GM18511 (cell line): ENCODE measurements around the gene DPP7.

ENCODE experiments used
- ATAC-seq: cut with Tn5 transposase; IDR thresholded peaks from one replicate; pipeline ENCODE4 v1.9.1; 2021; ENCODE audit warnings: mild to moderate bottlenecking, moderate library complexity; ENCODE audit not compliant: unreplicated experiment

The DPP7 gene

DNA sequence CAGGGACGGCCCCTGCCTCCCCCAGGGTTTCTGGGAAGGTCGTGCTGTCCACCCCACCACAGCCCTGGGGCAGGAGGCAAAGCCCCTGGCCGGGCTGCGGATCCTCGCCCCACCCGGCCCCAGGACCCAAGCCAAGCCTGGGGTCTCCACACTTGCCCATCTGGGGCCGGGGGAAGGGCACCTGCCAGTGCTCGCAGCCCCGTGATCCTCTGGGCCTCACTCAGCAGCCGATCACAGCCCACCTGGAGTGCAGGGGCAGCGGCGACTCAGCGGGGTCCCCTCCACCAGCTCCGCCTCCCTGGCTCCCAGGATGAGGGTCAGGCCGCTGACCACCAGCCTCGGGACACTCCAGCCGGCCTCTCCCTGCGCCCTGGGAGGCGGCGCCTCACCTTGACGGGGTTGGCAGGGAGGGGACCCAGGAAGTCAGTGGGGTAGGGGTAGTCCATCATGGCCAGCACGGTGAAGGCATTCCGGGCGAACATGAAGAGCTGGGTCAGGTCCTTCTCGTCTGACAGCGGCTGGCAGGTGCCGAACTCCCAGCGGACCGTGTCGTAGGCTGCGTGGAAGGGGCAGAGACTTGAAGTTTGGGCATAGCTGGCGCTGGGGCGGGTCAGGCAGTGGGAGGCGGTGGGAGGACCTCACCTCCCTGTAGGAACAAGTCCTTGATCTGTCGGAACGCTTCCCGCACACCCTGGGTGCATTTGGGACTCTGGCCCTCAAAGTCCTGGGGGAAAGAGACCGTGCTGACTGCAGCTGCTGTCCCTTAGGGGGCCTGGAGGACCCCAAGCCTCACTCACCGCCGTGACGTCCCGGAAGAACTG lies 1.8 kb downstream of the DPP7 start:
- ATAC-seq, result no peak

DNA sequence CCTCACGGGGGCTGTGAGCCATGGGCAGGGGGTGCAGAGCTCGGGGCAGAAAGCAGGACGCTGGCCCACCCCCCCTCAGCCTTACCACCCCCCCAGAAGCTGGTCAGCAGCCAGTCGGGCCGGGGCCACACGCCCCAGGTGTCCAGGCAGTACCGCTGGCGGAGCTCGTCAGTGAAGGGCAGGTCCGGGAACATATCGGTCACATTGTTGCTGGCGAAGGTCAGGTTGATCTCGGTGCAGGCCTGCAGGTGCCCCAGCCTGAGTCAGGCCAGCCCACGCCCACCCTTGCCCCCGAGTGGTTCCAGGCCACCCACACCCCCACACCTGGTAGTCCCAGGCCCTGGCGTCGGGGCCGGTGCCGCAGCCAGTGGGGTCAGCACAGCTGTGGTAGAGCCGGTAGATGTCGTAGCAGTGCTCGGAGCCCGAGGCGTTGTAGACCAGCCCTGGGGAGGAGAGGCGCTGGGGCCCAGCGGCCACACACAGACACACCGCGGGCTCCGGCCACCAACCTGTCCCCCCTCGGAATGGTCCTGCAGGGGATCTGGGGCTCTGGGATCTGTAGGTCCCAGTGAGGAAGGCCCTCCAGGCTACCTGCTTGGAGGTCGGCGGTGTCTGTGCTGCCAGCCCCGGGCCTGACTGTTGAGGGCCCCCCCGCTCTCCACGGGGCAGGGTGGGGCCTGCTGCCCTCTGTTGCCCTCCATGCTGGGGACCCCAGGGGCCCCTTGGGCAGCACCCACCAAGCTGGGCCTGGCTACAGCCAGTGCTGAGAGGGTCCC lies 2.6 kb downstream of the DPP7 start:
- ATAC-seq, result no peak

DNA sequence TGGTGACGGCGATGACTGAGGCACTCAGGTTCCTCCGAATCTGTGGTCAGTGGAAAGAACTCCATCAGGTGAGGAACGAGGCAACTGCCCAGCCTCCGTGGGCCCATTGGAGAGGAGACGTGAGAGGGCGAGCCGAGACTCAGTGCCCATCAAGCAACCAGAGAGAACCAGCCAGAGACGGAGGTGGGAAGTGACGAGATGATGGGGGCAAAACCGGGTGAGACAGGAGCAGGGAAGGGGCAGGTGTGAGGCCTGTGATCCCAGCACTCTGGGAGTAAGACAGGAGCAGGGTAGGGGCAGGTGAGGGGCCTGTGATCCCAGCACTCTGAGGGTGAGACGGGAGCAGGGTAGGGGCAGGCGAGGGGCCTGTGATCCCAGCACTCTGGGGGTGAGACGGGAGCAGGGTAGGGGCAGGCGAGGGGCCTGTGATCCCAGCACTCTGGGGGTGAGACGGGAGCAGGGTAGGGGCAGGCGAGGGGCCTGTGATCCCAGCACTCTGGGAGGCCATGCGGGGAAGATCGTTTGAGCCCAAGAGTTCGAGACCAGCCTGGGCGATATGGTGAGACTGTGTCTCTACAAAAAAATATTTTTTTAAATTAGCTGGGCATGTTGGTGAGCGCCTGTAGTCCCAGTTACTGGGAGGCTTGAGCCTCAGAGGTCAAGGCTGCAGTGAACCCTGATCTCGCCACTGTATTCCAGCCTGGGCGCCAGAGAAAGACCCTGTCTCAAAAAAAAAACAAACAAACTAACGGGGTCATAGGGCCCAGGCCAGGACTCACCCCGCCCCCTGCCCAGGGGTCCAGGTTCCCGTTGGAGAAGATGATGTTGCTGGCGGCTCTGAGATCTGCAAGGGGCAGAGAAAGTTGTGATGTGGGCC lies 3.4 kb downstream of the DPP7 start:
- no peak for ATAC-seq

DNA sequence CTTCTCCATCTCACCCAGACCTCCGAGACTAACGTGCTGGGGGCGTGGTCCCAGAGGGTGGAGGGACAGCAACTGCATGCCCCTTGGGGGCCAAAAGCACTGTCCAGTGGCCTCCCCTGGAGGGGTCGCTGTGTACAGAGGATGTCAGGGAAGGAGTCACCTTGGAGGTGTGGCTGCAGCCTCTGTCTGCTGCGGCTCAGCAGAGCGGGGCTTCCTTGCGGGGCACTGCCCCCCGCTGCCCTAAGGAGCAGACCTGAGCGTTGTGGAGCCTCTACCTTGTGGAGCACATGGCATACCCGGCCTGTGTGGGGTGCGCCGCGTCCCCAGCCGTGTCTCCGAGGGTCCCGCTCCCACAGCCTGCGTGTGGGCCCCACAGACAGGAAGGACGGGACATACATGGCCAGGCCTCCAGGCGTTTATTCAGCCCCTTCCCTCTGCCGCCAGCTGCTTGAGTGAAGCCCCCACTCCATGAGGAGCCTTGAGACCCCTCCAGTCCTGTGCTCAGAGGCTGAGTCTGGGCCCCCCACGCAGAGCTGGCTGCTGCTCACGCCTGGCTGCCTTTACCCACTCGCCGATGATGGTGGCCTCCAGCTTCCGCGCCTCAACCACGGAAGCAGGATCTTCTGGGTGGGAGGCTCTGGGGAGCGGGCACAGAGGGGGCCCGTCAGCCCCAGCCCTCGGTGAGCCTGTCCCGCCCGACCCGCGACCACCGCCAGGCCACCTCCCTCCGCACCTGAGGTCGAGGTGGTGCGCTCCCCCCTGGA lies 4.2 kb downstream of the DPP7 start:
- ATAC-seq, result no peak

DNA sequence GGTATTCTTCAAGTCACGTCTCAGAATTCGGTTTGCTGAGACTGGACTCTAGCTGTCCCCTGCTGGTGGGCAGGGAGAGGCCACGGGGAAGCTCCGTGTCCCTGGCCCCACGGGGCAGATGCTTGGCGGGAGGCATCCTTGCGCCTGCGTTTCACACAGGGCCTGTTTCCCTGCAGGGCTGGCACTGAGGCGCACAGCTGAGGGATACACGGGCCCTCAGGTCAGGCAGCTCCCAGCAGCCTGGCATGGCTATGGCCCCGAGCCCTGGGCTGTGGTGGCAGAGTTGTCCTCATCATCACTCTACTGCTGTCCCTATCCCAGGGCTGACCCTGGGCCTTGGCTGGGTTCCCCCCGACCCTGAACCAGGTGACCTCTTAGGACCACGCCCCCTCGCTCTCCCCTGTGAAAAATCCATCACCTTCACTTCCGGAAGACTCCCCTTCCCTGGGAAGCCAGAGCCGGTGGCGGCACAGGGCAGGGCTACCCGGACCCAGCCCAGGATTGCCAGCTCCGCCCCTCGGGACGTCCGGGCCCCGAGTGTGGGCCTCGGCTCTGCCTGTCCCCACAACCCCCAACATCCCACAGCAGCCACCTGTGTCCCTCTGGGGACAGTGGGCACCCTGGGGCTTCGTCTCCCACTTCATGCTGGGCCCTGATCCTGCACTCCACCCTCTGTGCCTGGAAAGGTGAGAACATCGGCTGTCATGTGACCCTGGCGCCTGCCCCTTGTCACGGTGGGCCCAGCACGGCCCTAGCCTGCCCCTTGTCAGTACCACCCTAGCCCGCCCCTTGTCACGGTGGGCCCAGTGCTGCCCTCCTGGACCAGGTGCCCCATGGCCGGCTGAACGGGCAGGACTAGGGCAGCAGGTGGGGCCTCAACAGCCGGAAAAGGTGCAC lies 5.0 kb downstream of the DPP7 start:
- no peak for ATAC-seq

DNA sequence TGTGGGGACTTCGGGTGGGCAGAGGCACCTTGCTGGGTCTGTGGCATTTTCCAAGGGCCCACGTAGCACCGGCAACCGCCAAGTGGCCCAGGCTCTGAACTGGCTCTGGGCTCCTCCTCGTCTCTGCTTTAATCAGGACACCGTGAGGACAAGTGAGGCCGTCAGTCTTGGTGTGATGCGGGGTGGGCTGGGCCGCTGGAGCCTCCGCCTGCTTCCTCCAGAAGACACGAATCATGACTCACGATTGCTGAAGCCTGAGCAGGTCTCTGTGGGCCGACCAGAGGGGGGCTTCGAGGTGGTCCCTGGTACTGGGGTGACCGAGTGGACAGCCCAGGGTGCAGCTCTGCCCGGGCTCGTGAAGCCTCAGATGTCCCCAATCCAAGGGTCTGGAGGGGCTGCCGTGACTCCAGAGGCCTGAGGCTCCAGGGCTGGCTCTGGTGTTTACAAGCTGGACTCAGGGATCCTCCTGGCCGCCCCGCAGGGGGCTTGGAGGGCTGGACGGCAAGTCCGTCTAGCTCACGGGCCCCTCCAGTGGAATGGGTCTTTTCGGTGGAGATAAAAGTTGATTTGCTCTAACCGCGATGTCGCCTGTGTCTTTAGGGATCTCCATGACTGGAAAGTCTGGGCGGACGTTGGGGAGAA lies 5.8 kb downstream of the DPP7 start:
- no peak for ATAC-seq

DNA sequence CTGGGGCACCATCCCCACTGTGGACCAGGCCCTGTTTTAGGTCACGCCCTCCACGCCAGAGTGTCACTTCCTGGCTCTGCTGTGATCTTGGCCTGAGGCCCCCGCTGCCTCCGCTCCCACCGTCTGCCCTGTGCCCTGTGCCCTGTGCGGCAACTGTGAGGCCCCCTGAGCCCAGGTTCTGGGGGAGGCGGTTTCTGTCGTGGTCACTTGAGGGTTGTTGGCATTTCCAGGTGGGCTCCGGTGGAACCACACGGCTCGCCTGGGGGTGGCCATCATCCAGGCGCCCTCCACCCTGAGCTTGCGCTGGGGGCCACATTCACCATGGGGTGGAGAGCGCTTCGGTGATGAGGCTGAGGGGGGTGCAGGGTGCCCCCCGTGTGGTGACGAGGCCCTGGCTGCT lies 6.6 kb downstream of the DPP7 start:
- no peak for ATAC-seq

DNA sequence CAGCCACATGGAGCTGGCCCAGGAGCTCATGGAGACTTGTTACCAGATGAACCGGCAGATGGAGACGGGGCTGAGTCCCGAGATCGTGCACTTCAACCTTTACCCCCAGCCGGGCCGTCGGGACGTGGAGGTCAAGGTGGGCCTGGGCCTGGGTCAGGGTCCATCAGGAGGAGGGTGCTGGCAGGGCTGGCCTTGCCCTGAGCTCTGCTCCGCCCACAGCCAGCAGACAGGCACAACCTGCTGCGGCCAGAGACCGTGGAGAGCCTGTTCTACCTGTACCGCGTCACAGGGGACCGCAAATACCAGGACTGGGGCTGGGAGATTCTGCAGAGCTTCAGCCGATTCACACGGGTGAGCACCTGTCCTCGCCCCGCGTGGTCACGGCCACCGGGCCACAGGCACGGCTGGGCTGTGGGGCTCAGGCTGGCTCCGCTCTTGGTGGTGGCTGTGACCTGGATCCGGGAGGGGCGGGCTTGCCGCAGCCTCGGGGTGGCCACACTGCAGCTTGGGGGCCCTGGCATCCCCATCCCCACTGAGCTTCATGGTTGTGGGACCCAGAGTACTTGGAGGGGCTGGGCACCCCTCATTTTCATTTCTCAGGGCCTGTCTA lies 7.1 kb downstream of the DPP7 start:
- no peak for ATAC-seq

DNA sequence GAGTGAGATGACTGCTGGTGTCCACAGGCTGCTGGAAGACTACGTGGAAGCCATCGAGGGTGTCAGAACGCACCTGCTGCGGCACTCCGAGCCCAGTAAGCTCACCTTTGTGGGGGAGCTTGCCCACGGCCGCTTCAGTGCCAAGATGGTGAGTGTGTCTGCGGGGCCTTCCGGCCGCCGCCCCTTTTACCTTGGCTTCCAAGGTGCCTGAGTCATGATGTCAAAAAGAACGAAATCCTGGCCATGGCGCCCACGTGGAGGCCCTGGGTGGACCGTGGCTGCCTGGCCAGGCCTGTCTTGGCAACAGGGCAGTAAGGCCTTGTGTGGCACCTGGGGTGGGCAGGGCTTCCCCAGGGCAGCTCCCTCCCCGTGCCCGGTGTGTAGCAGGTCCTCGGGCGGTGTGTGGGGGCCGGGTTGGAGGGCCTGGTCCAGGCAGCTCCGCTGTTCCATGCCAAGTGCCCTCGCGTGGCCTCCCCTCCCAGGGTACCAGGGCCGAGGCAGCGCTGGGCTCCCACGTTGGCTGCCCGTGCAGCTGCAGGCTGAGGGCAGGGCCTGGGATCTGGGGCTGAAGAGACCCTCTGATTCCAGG lies 7.8 kb downstream of the DPP7 start:
- no peak for ATAC-seq

DNA sequence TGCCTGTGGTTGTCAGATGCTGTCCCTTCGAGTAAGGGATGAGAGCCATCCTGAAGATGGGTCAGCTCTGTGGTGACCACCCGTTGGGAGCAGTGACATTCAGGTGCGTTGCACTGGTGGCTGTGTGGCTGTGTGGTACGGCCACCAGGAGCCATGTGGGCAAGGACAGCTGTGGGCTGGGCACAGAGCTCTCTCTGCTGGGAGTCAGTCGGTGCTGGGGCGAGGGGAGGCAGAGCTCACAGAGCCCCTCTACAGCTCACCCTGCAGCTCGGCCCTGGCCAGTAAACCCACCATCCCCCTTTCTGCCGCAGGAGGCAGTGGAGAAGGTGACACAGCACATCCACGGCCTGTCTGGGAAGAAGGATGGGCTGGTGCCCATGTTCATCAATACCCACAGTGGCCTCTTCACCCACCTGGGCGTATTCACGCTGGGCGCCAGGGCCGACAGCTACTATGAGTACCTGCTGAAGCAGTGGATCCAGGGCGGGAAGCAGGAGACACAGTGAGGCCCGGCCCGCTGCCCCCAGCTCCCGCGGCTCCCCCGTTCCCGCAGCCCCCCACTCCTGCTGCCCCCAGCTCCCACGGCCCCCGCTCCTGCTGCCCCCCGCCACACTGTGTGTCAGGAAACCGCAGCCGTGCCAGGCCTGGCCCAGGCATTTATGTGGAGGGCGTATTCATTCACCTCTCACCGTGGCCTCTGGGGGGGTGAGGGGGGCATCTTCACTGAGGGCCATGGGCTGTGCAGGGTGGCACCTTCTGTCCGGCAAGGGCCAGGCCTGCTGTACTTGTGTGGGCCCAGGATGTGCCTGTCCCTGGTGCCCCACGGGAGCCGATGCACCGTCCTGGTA lies 8.5 kb downstream of the DPP7 start:
- ATAC-seq, result no peak

DNA sequence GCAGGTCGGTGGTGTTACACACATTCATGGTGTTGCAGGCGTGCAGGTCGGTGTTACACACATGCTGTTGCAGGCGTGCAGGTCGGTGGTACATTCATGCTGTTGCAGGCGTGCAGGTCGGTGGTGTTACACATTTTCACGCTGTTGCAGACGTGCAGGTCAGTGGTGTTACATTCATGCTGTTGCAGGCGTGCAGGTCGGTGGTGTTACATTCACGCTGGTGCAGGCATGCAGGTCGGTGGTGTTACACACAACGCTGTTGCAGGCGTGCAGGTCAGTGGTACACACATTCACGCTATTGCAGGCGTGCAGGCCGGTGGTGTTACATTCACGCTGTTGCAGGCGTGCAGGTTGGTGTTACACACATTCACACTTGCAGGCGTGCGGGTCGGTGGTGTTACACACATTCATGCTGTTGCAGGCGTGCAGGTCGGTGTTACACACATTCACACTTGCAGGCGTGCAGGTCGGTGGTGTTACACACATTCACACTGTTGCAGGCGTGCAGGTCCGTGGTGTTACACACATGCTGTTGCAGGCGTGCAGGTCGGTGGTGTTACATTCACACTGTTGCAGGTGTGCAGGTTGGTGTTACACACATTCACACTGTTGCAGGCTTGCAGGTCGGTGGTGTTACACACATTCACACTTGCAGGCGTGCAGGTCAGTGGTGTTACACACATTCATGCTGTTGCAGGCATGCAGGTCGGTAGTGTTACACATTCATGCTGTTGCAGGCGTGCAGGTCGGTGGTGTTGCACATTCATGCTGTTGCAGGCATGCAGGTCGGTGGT lies 11.1 kb downstream of the DPP7 start:
- ATAC-seq, result no peak

DNA sequence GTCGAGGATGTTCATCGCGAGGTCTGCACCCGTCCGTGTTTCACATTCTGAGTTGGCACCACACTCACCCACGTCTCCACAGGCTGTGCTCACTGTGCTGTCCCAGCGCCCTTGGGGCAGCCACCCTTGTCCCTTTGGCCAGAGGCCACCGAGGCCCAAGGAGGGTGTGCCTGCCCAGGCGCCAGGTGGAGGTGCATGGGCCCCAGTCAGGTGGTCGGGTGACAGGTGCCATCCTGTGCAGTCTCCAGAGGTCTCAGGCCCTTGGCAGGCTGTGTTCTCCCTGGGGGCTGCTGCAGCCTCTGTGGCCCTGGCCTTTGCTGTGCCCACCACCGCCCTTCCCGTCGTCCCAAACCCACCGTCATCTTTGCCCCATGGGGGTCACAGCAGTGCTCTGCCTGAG lies 15.3 kb downstream of the DPP7 start:
- no peak for ATAC-seq

DNA sequence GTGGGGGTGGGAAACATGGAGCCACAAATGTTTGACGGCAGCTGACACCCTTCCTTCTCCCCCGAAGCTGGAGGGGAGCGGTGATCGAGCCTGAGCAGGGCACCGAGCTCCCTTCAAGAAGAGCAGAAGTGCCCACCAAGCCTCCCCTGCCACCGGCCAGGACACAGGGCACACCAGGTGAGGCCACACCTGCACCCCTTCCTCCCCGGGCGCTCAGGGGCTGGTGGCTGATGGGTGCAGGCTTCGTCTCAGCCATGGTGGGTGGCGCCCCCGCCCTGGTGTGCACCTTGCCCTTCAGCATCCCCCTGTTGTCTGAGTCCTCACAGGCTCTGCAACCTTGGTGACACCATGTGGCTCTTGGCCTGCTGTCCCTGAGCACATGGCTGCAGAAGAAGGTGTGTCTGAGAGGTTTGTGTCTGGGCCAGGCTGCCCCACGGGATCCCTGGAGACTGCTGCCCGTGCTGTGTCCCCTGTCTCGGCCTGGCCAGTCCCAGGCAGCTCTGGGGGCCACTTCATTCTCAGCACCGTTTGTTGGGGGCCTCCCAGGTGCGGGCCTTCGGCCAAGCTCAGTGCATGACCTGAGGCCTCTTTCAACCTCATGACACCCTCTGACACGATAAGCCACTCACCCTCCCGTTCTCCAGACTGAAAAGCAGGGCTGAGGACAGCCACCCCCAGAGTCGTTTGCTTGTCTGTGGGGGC lies 16.6 kb downstream of the DPP7 start:
- no peak for ATAC-seq

DNA sequence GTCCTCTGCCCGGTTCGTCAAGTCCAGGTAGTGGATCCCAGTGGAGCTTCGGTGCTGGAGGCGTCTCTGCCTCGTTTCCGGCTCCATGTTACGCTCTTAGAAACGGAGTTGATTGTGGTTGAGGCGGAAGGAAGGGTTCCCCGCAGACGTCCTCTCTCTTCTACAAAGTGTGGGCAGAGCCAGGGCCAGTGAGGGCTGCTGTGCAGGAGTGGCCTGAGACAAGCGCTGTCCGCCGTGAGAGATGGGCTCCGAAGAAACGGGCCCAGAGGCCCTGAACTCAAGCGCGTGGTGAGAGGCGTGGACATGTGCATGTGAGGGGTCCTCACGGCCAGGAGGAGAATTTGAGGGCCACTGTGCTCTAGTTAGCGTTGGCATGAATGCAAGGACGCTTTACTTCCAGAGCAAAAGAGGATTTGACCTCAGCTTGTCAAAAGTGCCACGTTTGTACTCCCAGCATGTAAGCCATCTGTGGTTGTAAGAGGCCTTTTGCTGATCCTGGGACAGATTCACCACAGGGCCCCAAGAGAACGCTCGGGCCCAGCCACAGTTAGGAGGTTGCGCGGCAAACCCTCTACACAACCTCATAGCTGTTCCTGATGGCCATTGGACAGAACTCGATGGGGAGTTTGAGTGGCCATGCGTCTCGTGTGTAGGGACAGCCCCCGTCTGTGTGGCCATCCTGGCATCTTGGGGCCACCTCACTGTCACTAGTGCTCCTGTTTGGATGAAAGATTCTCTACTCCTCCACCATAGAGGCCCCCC lies 17.6 kb downstream of the DPP7 start:
- no peak for ATAC-seq
